T-cell (primary cell): ENCODE measurements around the gene RIN2. TPM values are rescaled to one million over a fixed set of nuclear protein-coding genes. Genes with fewer than 3 reads are reported as not detected.

Experiments used
- ATAC-seq, 4 experiments: fragments of 200-7000 bp in 3 of 4; fragments of 150-1000 bp in 1 of 4; cut with Tn5 transposase; replicated peaks in 1 of 4; 1 replicate in 3 of 4; 2 replicates in 1 of 4; pipeline ENCODE4 v1.10.0; 2021; ENCODE audit warnings: moderate library complexity in 3 of 4, mild to moderate bottlenecking in 2 of 4, moderate number of reproducible peaks in 1 of 4
- CTCF ChIA-PET, 2 donors: fragments of 300-600 bp; sonication (Branson Sonifier 250); formaldehyde crosslinking; loops; one replicate each; lab custom pipeline; 2022; ENCODE audit warnings: antibody characterized with exemption in 2 of 2; lab: Charles Lee
- POLR2A ChIA-PET, 2 donors: fragments of 300-600 bp; sonication (Branson Sonifier 250); formaldehyde crosslinking; loops; one replicate each; lab custom pipeline; 2022; ENCODE audit warnings: antibody characterized with exemption in 2 of 2; lab: Charles Lee
- DNase-seq, 35 experiments: peaks; one replicate each; pipeline versions ENCODE4 v3.0.0 to v3.0.0-alpha.2; 2013 to 2023
- H3K27ac ChIP-seq: one replicate; pipeline ENCODE4 v1.5.1; 2013; ENCODE audit warnings: low read length
- H3K27me3 ChIP-seq, 2 experiments: replicated peaks in 1 of 2; 1 replicate in 1 of 2; 2 replicates in 1 of 2; pipeline versions ENCODE4 v1.6.1 to v1.7.0; 2013; ENCODE audit warnings: low read length in 1 of 2, mixed read lengths in 1 of 2; ENCODE audit not compliant: control insufficient read depth in 2 of 2, insufficient read depth in 2 of 2; ENCODE audit errors: extremely low read depth in 1 of 2
- H3K36me3 ChIP-seq, 2 donors: 1 replicate in 1 of 2; 2 replicates in 1 of 2; pipeline versions ENCODE4 v1.6.1 to v1.7.0; 2013; ENCODE audit warnings: low read length in 1 of 2; ENCODE audit not compliant: control insufficient read depth in 2 of 2, insufficient read depth in 1 of 2; ENCODE audit errors: extremely low read depth in 1 of 2
- H3K4me1 ChIP-seq, 2 experiments: 1 replicate in 1 of 2; 2 replicates in 1 of 2; pipeline versions ENCODE4 v1.6.1 to v1.7.0; 2013; ENCODE audit warnings: low read length in 2 of 2, mixed read lengths in 1 of 2; ENCODE audit not compliant: insufficient read depth in 2 of 2, control insufficient read depth in 1 of 2; ENCODE audit errors: extremely low read depth in 1 of 2
- H3K4me3 ChIP-seq, 2 donors: 1 replicate in 1 of 2; 2 replicates in 1 of 2; pipeline versions ENCODE4 v1.5.1 to v1.7.0; 2013; ENCODE audit warnings: mild to moderate bottlenecking in 2 of 2, low read length in 1 of 2, moderate library complexity in 1 of 2; ENCODE audit not compliant: control insufficient read depth in 1 of 2; ENCODE audit errors: extremely low read depth in 1 of 2
- H3K9me3 ChIP-seq: 2 replicates; pipeline ENCODE4 v1.7.0; 2013
- H3K27ac Mint-ChIP-seq, 2 donors: one replicate each; pipeline ENCODE4 v1.8.0; 2020 to 2021; ENCODE audit warnings: mild to moderate bottlenecking in 2 of 2, mixed read lengths in 2 of 2
- H3K27me3 Mint-ChIP-seq, 2 donors: one replicate each; pipeline ENCODE4 v1.8.0; 2021 to 2022; ENCODE audit warnings: mixed read lengths in 2 of 2
- H3K36me3 Mint-ChIP-seq: one replicate; pipeline ENCODE4 v1.8.0; 2021; ENCODE audit warnings: mixed read lengths
- H3K4me1 Mint-ChIP-seq, 3 donors: one replicate each; pipeline ENCODE4 v1.8.0; 2020 to 2022; ENCODE audit warnings: mixed read lengths in 3 of 3, mild to moderate bottlenecking in 1 of 3
- H3K4me3 Mint-ChIP-seq, 3 donors: one replicate each; pipeline ENCODE4 v1.8.0; 2020 to 2022; ENCODE audit warnings: mild to moderate bottlenecking in 3 of 3, mixed read lengths in 3 of 3, moderate library complexity in 3 of 3
- H3K9me3 Mint-ChIP-seq, 3 donors: one replicate each; pipeline ENCODE4 v1.8.0; 2020 to 2022; ENCODE audit warnings: mixed read lengths in 3 of 3
- WGBS: methylation state at CpG from one replicate; pipeline ENCODE4 v1.1.5; 2013; ENCODE audit warnings: missing lambda C conversion rate; ENCODE audit not compliant: insufficient coverage; 5-methylcytosine and 5-hydroxymethylcytosine counted together
- total RNA-seq, 35 experiments: library from RNA in 6 of 35; stranded (reverse) in 6 of 35; fragments of 120-200 nt in 1 of 35; gene quantifications; one replicate each; pipeline versions ENCODE4 v1.2.1 to v1.2.4 and lab custom pipeline; 2013 to 2026

RIN2 gene
- total RNA-seq, 5 donors from 2014 or later (not counting 1 experiment from before 2014, with no cell fraction given) = 0.20 to 0.89 (median 0.26) TPM; not detected in 2

- Mint-ChIP-seq H3K4me3 (no peak overlapping the region), H3K27me3 (peaks cover 17 to 19% of the 10 kb centered on the region in 2 donors), H3K4me1 (no peaks in the 10 kb centered on the region), H3K36me3 (no peaks in the 10 kb centered on the region), H3K27ac (no peak overlapping the region), H3K9me3 (no peaks in the 10 kb centered on the region)
- Histone ChIP-seq H3K9me3 (no peaks in the 10 kb centered on the region), H3K27me3 (peaks cover 0 to 13% of the 10 kb centered on the region in 2 experiments), H3K36me3 (no peaks in the 10 kb centered on the region), H3K4me1 (no peaks in the 10 kb centered on the region), H3K4me3 (no peak overlapping the region), H3K27ac (no peak overlapping the region)
- ATAC-seq = no peak
- POLR2A ChIA-PET = no interaction called here
- CTCF ChIA-PET = no interaction called here
- no peak for DNase-seq
- WGBS = 97% methylated on average over 3 of the region's 6 CpGs
These were observed 12.3 kb downstream of the RIN2 start for GRCh38 chr20:19770375-19770774.

GRCh38 chr20:19771031-19771430 lies 13.0 kb downstream of the RIN2 start:
- WGBS = 83% methylated on average over 1 of the region's 2 CpGs
- ATAC-seq = no peak
- no peak overlapping the region for H3K27ac ChIP-seq

GRCh38 chr20:19773471-19773870 lies 15.4 kb downstream of the RIN2 start:
- ChIA-PET POLR2A (no interaction called here), CTCF (no interaction called here)
- Histone ChIP-seq H3K27ac (no peak overlapping the region), H3K27me3 (peaks cover 0 to 7% of the 10 kb centered on the region in 2 experiments), H3K4me3 (no peak overlapping the region), H3K36me3 (no peaks in the 10 kb centered on the region), H3K4me1 (no peaks in the 10 kb centered on the region), H3K9me3 (no peaks in the 10 kb centered on the region)
- Mint-ChIP-seq H3K4me3 (no peak overlapping the region), H3K9me3 (peaks cover 0 to 3% (median 0%) of the 10 kb centered on the region in 3 donors), H3K27me3 (peaks cover 0 to 3% of the 10 kb centered on the region in 2 donors), H3K36me3 (no peaks in the 10 kb centered on the region), H3K27ac (no peak overlapping the region), H3K4me1 (no peaks in the 10 kb centered on the region)
- 80% methylated on average over 2 of the region's 4 CpGs for WGBS
- DNase-seq (no peak), ATAC-seq (no peak)

More at GRCh38 chr20:19771031-19771430, 13.0 kb downstream of the RIN2 start:
- Mint-ChIP-seq H3K9me3 (no peaks in the 10 kb centered on the region), H3K27ac (no peak overlapping the region), H3K36me3 (no peaks in the 10 kb centered on the region), H3K27me3 (peaks cover 17 to 19% of the 10 kb centered on the region in 2 donors), H3K4me3 (no peak overlapping the region), H3K4me1 (no peaks in the 10 kb centered on the region)
- peaks cover 0 to 11% of the 10 kb centered on the region in 2 experiments for H3K27me3 ChIP-seq
- H3K4me3 ChIP-seq = no peak overlapping the region
- DNase-seq = no peak
- H3K4me1 ChIP-seq = no peaks in the 10 kb centered on the region
- no peaks in the 10 kb centered on the region for H3K36me3 ChIP-seq
- POLR2A ChIA-PET = no interaction called here
- H3K9me3 ChIP-seq = no peaks in the 10 kb centered on the region
- CTCF ChIA-PET = no interaction called here

GRCh38 chr20:19774135-19774933 lies 16.3 kb downstream of the RIN2 start:
- no peak overlapping the region for H3K4me3 ChIP-seq
- no peak overlapping the region for H3K27ac Mint-ChIP-seq
- no peaks in the 10 kb centered on the region for H3K9me3 ChIP-seq
- ChIA-PET CTCF (no interaction called here), POLR2A (no interaction called here)
- no peaks in the 10 kb centered on the region for H3K4me1 Mint-ChIP-seq
- 86% methylated on average over 1 of the region's 4 CpGs for WGBS
- H3K27me3 ChIP-seq = peaks cover 0 to 5% of the 10 kb centered on the region in 2 experiments
- H3K9me3 Mint-ChIP-seq = peaks cover 0 to 3% (median 0%) of the 10 kb centered on the region in 3 donors
- no peaks in the 10 kb centered on the region for H3K36me3 Mint-ChIP-seq
- DNase-seq (no peak), ATAC-seq (no peak)
- no peaks in the 10 kb centered on the region for H3K36me3 ChIP-seq
- H3K27ac ChIP-seq = no peak overlapping the region
- H3K4me3 Mint-ChIP-seq = no peak overlapping the region
- no peaks in the 10 kb centered on the region for H3K4me1 ChIP-seq
- peaks cover 0 to 3% of the 10 kb centered on the region in 2 donors for H3K27me3 Mint-ChIP-seq

- Mint-ChIP-seq H3K27ac (no peak overlapping the region), H3K4me3 (no peak overlapping the region), H3K27me3 (peaks cover 0 to 2% of the 10 kb centered on the region in 2 donors), H3K4me1 (no peaks in the 10 kb centered on the region), H3K36me3 (no peaks in the 10 kb centered on the region), H3K9me3 (peaks cover 0 to 3% (median 0%) of the 10 kb centered on the region in 3 donors)
- Histone ChIP-seq H3K27ac (no peak overlapping the region), H3K4me1 (no peaks in the 10 kb centered on the region), H3K9me3 (no peaks in the 10 kb centered on the region), H3K4me3 (no peak overlapping the region), H3K27me3 (peaks cover 0 to 5% of the 10 kb centered on the region in 2 experiments), H3K36me3 (no peaks in the 10 kb centered on the region)
- ChIA-PET POLR2A (no interaction called here), CTCF (no interaction called here)
- 81% methylated on average over 2 of the region's 7 CpGs for WGBS
- ATAC-seq = no peak
- DNase-seq = no peak
These were observed 17.5 kb downstream of the RIN2 start for GRCh38 chr20:19775353-19776253.

GRCh38 chr20:19777315-19777714 lies 19.3 kb downstream of the RIN2 start:
- H3K27me3 ChIP-seq = peaks cover 0 to 4% of the 10 kb centered on the region in 2 experiments
- no peaks in the 10 kb centered on the region for H3K36me3 ChIP-seq
- no peak overlapping the region for H3K27ac Mint-ChIP-seq
- H3K27ac ChIP-seq = no peak overlapping the region
- H3K4me3 Mint-ChIP-seq = no peak overlapping the region
- DNase-seq (no peak), ATAC-seq (no peak)
- no peak overlapping the region for H3K4me3 ChIP-seq
- ChIA-PET CTCF (interaction anchor here in 1 of 2 donors (0.7 kb wide), 1 partner anchor 35 kb away, joined by 4 read pairs; no protein-coding TSS in a partner anchor), POLR2A (interaction anchor here in 1 of 2 donors (0.7 kb wide), 1 partner anchor 1003 kb away, joined by 8 read pairs; no protein-coding TSS in a partner anchor)
- H3K4me1 ChIP-seq = no peaks in the 10 kb centered on the region
- no peaks in the 10 kb centered on the region for H3K27me3 Mint-ChIP-seq
- WGBS = 71% methylated on average over 1 of the region's 6 CpGs
- H3K4me1 Mint-ChIP-seq = no peaks in the 10 kb centered on the region
- peaks cover 0 to 3% (median 0%) of the 10 kb centered on the region in 3 donors for H3K9me3 Mint-ChIP-seq
- H3K36me3 Mint-ChIP-seq = no peaks in the 10 kb centered on the region
- no peaks in the 10 kb centered on the region for H3K9me3 ChIP-seq
